Stromal cell of bone marrow (primary cell): ENCODE results near the gene CUX1.

Experiments used
- DNase-seq: peaks from one replicate; pipeline ENCODE4 v3.0.0-alpha.2; 2012; ENCODE audit warnings: low read depth

CUX1 gene

DNA sequence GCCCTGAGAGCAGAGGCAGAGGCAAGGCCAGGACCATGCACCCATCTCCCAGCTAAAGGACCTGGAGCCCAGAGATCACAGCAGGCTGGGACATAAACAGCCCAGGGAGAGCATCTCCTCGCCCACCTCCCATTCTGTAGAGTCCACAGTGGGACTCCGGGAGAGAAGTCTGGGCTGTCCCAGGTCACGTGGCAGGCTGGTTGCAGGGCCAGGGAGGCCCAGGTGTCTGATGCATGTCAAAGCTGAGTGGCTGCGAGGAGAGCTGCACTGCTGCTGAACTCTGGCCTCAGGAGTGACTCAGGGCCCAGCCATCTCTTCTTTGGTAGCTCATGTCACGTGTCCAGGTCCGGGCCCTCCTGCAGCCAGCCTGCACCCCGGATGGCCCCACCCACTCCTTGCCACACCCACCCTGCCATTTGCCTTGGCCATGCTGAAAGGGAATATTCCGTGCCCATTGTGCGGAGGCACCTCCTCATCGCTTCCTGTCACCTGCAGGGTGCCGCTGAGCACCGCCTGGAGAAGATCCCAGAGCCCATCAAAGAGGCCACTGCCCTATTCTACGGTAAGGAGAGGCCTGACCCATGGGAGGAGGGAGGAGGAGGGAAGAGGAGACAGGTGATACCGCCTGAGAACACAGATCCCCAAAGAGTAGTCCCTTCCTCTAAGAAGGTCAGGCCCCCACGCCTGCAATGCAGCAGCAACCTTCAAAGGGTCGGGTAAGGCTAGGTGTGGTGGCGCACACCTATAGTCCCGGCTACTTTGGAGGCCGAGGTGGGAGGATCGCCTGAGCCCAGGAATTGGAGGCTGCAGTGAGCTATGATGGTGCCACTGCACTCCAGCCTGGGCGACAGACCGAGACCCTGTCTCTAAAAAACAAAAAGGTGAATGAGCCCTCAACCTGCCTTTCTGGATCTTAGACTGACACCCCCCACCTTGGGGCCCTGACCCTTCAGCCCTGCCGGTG is 456.6 kb downstream of the CUX1 start:
- peak; percentile 6 for DNase-seq

DNA sequence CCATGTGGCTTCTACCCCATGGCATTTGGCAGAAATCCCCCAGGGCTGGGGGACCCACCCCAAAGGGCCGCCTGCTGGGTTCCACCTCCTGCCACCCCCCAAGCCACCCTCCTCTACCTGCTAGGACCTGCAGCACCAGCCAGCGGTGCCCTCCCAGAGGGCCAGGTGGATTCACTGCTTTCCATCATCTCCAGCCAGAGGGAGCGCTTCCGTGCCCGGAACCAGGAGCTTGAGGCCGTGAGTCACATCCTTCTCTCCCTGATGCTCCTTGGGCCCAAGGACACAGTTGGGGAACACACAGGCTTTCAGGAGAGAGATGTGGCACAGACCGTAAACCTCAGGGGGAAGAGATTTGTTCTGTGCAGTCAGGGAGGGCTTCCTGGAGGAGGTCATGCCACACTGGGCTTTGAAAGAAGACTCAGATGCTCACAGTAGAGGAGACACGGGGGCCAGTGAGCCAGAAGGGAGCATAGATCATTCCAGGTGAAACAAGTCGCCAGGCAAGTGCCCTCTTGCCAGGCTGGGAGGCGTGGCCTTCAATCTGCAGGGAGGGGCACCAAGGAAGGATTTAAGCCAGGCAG is 457.8 kb downstream of the CUX1 start:
- DNase-seq = no peak

DNA sequence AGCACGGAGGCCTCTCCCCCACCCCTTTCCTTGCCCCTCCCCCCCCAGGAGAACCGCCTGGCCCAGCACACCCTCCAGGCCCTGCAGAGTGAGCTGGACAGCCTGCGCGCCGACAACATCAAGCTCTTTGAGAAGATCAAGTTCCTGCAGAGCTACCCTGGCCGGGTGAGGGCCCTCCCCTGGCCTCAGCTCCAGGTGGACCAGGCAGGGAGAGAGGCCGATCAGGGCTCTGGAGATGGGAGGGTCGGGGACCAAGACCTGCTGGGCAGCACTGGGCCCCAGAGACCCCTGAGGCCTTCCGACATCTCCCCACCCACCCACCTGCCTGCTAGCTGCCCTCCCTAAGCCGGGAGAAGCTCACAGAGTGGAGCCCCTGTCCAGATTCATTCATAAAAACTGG is 460.5 kb downstream of the CUX1 start:
- DNase-seq = no peak

DNA sequence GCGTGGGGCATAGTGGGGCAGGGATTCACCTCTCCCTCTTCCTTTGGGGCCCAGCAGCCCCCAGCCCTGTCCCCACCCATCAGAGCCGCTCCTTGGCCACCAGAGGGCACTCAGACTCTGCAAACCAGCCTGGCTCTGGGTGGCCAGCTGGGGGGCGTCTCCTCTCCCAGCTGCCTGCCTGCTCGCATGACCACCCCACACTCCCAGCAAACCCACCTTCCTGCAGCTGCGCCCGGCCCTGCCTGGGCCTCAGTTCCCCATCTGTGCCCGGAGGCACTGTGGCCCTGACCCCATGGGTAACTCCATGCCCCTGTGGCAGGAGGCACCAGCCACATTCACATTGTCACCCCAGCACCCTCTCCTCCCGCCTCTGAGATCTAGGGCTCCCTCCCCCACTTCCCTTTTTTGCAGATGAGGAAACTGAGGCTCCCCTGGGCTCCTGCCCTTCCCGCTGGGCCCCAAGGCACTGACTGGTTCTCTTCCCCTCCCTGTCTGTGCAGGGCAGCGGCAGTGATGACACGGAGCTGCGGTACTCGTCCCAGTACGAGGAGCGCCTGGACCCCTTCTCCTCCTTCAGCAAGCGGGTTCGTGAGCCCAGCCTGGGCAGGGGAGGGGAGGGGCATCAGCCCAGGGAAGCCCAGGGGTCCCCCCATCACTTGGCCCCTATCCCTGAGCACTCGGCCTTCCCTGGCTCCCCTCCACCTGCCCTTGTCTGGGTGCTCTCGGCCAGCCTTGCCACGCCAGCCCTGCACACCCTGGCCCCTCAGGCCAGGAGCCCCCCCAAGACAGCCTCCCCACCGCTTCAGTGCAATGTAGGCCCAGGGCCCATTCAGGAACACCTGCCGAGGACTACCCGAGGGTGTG is 462.3 kb downstream of the CUX1 start:
- DNase-seq = peak; percentile 9

DNA sequence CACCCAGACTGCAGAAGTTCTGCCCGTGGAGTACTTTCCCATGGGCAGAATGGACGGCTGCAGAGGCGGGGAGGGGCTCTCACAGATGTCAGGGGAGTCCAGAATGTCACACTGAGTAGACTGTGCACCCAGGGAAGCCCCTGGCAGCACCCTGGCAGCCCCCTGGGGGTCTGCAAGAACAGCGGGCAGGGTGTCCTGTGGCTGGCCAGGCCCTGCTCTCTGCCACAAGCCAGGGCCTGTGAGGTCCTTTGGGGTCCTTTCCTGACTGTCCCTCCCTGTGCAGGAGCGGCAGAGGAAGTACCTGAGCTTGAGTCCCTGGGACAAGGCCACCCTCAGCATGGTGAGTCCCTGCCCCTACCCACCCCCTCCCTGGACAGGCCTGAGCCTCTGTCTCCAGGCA is 463.1 kb downstream of the CUX1 start:
- no peak for DNase-seq

DNA sequence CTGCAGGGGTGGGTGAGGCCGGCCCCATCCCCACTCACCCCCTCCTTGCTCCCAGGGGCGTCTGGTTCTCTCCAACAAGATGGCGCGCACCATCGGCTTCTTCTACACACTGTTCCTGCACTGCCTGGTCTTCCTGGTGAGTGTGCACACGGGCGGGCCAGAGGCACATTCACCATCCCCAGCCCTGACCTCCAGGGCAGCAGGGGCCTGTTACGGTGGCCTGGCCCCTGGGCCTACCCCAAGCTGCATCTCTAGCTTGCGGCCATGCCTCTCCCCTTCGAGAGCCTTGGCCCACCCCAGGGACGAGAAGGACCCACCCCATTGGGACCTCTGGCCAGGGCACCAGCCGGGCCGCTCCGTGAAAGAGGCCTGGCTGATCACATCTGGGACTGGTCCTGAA is 464.4 kb downstream of the CUX1 start:
- no peak for DNase-seq

DNA sequence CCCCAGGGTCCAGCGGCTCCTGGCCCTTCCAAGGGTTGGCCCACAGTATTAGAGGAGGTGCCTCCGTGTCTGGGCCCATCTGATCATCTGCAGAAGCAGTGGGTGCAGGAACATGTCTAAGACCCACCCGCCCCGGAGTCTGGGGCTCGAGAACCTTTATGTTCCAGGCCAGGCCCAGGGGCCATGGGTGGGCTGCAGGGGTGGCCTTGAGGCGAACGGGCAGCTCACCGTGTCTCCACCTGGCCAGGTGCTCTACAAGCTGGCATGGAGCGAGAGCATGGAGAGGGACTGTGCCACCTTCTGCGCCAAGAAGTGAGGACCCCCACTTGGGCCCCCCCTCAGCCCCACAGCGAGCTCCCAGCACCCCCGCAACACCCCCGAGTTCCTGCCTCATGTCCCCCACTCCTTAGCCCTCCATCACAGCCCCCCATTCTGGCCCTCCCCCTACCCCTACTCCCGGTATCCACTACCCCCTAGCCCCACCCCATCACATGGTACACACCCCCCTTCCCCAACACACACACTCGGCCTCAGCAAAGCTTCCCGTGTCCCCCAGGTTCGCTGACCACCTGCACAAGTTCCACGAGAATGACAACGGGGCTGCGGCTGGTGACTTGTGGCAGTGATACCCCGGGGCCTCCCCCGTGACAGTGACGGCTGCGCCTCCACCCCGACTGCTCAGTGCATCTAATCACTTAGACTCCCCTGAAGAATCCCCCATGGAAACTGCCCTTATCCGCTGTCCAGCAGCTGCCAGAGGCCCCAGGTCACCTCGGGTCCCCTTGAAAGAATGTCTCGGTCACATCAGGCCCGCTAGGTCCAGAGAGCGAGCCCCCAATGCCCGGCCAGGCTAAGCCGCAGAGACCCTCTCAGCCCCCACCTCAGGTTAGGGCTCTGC is 465.3 kb downstream of the CUX1 start:
- no peak for DNase-seq

DNA sequence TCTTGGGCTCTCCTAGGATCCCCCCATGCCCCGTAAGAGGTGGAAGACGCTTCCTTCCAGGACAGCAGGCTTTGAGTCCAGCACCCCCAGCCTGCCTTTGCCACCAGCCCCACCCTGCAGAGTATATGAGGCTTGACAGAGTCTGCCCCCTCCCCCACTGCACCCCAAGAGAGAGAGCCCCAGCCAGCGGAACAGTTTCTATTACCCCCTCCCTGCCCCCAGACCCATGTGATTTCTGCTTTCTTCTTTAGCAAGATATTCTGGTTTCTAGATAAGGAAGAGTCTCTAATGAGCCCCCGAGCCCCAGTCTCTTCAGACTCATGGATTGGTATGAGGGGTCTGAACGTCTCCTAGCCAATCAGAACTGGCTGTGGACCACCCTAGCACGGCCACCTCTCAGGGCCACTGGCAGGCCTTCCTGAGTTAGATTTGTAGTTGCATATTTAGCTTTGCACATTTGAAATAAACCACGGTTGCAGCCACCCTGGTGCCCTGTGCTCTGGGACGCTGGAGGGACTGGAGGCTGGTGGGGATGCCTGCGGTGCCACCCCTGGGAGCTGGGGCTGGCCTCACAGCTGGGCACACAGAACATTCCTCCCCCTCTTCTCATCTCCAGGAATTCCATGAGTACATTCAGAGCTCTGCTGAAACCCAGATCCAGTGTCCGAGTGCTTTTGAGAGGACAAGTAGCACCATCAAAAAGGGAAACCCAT is 466.2 kb downstream of the CUX1 start:
- no peak for DNase-seq

DNA sequence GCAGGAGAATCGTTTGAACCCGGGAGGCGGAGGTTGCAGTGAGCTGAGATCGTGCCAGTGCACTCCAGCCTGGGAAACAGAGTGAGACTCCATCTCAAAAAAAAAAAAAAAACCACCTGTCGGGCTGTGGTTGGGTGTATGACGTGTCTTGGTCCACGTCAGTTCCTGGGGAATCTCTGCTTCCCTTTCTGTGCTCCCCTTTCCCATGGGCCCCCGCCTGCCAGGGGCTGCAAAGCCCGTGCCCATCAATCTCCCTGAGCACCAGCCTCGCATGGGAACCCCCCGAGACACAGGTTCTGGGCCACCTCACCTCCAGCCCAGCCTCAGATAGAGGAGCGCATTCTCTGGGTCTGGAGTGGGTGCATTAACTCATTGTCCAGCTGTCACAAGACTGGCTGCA is 467.0 kb downstream of the CUX1 start:
- DNase-seq = no peak

DNA sequence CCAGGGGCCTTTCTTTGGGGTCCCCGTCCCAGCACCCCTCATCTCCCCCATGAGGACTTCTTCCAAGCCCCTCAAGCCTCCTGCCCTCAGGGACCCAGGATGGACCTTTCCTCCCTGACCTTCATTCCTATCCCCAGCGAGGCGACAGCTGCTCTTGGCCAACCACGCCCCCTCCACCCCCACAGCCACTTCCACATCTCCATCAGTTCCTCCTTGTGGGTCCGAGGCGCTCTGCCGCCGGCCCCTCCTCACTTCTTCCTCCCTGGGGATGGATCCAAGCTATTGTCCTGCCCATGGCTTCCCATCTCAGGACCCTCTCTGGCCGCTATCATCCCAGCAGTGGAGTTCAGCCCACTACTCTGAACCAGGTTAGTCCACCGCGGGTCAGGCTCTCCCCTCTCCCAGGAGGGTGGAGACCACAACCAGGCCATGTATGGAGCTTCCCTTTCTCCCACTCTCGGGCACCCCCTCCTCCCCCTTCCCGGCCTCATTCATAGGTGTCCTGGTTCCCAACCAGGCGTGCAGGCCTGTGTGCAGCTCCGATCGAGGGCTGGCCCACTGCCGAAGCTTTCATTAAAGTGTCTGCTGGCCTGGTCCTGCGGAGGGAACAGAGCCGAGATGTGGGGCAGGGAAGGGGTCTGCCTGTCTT is 467.6 kb downstream of the CUX1 start:
- no peak for DNase-seq

DNA sequence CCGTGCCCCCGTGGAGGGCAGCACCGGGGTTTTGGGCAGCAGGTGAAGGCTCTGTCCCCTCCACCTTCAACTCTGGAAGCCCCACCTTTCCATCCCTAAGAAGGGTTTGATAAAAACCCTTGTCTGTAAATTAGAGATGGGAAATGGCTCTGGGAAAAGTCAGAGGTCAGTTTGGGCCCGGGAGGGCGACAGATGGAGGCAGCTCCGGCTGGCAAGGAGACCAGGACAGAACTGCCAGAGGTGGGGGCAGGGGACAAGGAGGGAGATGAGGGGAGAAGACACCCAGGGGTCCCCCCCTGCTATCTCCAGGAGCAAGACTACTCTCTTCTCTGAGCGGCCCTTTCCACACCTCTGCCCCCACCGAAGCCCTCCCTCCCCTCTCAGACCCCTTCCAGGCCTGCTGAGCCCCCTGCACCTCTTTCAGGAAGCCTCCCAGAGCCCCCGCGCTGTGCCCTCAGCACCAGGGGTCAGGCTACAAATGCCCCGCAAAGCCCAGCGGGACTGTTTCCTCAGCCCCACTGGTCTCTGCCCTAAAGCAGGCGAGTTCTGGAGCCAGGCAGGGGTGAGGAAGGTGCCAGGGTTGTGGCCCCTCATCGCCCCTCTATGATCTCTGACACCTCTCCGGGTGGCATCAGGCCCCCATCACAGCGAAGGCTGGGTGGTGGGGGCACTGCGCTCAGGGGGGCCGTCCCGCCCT is 468.3 kb downstream of the CUX1 start:
- no peak for DNase-seq

DNA sequence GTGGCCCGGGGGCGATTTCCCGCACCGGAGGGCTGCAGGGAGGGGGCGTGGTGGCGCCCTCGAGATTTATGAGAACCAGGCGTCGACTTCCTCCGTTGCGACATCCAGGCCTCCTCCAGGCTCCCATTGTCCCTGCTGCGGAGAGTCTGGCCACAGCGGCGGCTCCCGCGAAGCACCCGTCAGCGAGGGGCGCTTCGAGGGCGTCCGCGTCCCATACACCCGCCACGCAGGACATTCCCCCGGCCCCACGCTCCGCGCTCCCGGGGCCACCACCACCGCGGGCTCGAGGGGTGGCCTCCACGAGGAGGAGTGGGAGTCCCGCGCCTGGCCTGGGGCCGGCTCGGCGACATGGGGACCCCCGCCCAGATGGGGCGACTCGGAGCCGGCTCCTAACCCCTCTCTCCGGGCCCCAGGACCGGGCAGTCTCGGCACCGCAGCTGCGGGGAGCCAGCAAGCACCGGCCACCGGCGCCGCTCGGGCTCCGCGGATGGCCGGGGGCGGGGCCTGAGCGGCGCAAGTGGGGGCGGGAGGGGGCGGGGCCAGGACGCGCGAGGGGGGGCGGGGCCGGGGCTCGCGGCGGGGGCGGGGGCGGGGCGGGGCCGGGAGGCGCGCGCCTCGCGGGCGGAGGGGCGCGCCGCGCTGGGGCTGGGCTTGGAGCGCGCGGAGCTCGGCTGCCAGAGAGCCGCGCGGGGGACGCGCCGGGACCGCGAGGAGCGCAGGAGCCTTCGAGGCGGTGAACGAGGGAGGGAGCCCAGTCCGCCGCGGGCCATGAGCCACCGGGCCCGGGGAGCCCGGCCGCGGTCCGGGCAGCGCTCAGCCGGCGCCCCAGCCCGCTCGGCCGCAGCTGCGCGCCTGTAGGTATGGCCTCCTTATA is 469.0 kb downstream of the CUX1 start, which contains the start of gene SH2B2:
Gene SH2B2 (plus strand): TSS at position 632 of the 874 bp plus-strand sequence. CDS start 13,683 bp downstream, outside the sequence.
- DNase-seq = peak; percentile 28

DNA sequence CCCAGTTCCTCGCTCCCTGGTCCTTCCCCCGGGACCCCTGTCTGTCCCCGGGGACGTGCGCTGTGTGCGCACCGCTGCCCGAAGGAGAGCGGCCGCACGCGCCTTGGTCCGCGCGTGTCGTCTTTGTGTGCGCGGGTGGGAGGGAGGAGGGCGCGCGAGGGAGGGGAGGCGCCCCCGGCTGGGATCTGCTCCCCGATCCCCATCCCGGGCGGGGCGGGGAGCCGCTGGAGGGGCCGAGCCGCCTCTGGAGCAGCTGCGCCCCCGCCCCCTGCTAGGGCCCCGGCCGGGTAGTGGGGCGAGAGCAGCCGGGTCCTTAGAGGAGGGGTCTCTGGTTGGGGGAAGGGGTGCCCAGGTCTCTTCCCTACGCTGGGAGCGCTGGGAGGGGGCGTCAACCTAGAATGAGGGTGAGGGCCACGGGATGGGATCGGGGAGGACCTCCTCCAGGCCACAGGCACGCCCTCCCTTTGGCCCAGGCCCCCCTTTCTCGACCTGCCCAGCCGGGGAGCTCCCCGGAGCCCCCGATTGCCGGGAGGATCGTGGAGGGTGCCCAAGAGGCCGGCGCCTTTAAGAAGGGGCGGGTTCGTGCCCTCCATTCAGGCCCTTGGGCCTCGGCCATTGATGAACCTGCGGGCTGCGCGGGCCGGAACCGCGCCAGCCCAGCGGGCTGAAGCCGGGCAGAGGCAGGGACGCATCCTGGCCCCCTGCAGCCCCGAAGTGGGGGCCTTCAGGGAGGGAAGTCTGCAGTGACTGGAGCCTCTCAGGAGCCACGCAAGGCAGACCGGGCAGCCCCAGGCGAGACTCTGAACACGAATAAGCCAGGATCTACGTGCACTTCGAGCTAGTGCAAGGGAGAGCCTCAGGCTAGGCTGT is 469.9 kb downstream of the CUX1 start:
- peak; percentile 3 for DNase-seq

DNA sequence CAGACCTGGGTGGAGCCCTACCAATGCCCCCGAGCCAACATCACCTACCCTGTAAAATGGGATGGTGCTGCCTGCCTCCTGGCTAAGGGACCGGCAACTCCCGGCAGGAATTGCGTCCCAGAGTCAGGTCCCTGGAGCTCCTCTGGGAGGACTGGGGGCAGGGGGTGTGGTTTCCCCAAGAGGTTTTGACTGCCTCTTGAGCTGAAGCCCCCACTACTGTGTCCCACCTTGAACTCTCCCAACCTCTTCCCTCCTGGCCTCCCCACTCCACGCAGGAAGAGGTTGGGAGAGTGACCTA is 470.5 kb downstream of the CUX1 start:
- DNase-seq = no peak

DNA sequence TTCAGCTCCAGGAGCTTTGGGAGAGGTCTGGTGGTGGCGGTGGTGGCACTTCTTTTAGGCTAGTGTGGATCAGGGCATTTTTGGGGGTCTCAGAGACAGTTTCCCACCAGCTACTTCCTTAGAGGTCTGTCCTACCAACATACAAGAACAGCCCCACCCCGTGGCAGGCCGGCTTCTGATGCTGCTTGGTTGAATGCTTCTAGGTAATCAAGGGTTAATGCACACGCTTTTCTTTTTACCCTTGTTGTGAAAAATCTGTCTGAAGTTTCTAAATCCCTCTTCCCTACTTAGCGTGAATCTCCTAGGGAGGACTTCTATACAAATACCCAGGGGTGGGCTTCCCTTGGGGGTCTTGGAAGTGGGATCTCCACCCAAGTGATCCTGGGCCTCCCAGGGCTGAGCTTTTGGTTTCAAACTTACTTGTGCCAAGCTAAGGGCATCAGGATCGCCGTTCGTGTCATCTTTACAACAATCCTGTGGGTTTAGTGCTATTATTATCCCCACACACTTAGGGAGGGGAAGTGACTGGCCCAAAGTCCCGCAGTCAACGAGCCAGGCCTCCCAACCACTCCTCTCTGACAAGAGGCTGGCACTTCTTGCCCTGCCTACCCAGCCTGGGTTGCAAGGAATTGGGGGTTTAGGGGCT is 471.0 kb downstream of the CUX1 start:
- DNase-seq = no peak

DNA sequence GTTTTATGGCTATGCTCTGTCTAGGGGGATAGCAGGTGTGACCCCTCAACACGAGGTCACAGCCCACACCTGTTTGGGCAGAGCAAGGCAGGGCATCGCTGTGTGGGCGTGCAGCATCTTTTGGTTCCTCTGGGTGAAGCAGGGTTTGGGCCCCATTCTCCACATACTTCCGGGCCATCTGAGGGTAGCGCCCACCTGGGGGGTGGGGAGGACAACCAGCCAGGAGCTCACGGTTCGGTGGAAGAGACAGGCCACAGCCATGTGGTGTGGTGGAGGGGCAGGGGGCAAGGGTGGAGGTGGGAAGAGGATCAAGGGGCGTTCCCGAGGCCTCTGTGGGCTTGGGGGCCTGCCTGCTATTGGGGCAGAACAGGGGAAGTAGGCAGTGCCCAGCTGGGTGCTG is 471.6 kb downstream of the CUX1 start:
- DNase-seq = no peak
